SK-N-SH treated with all-trans-retinoic acid at 6 μM for 48 hours (cell line): ENCODE measurements around the gene FSIP1.

ENCODE experiments used
- ATAC-seq: fragments of 200-7000 bp; cut with Tn5 transposase; 3 replicates; pipeline ENCODE4 v1.9.1; 2020; ENCODE audit warnings: mild to moderate bottlenecking, moderate library complexity
- ARNTL ChIP-seq: fragments of 450-650 bp; formaldehyde crosslinking; IDR thresholded peaks from 2 replicates; pipeline ENCODE4 v1.5.0; 2020; ENCODE audit warnings: low read depth, mild to moderate bottlenecking, moderate library complexity, borderline replicate concordance
- BACH2 ChIP-seq: fragments of 250-450 bp; sonication (Bioruptor Pico); IDR thresholded peaks from 2 replicates; pipeline ENCODE4 v1.9.0; 2021; ENCODE audit warnings: mild to moderate bottlenecking, borderline replicate concordance
- CREB5 ChIP-seq: fragments of 250-450 bp; sonication (Bioruptor Pico); IDR thresholded peaks from 2 replicates; pipeline ENCODE4 v1.5.1; 2020; ENCODE audit warnings: low read depth, mild to moderate bottlenecking, moderate library complexity
- CSDC2 ChIP-seq: fragments of 250-450 bp; sonication (Bioruptor Pico); IDR thresholded peaks from 2 replicates; pipeline ENCODE4 v1.5.0; 2020; ENCODE audit warnings: mild to moderate bottlenecking, moderate library complexity
- CSRNP3 ChIP-seq: fragments of 250-450 bp; sonication (Bioruptor Pico); IDR thresholded peaks from 2 replicates; pipeline ENCODE4 v1.5.1; 2021; ENCODE audit warnings: mild to moderate bottlenecking, moderate library complexity
- ESRRG ChIP-seq: fragments of 250-450 bp; sonication (Bioruptor Pico); IDR thresholded peaks from 2 replicates; pipeline ENCODE4 v1.6.1; 2021; ENCODE audit warnings: mild to moderate bottlenecking
- GLIS3 ChIP-seq: fragments of 250-450 bp; sonication (Bioruptor Pico); IDR thresholded peaks from 2 replicates; pipeline ENCODE4 v1.5.0; 2020; ENCODE audit warnings: mild to moderate bottlenecking, moderate library complexity
- ISL1 ChIP-seq: fragments of 250-450 bp; sonication (Bioruptor Pico); IDR thresholded peaks from 2 replicates; pipeline ENCODE4 v2.1.2; 2022; ENCODE audit warnings: mild to moderate bottlenecking, moderate library complexity
- OSR1 ChIP-seq: fragments of 250-450 bp; sonication (Bioruptor Pico); IDR thresholded peaks from 2 replicates; pipeline ENCODE4 v1.8.0; 2022; ENCODE audit warnings: moderate library complexity, mild to moderate bottlenecking, inconsistent platforms
- PATZ1 ChIP-seq: fragments of 250-450 bp; sonication (Bioruptor Pico); IDR thresholded peaks from 2 replicates; pipeline ENCODE4 v1.8.0; 2020; ENCODE audit warnings: mild to moderate bottlenecking, moderate library complexity, borderline replicate concordance
- POU6F1 ChIP-seq: fragments of 250-450 bp; sonication (Bioruptor Pico); IDR thresholded peaks from 2 replicates; pipeline ENCODE4 v1.8.0; 2021; ENCODE audit warnings: low read depth, mild to moderate bottlenecking, moderate library complexity, borderline replicate concordance
- RARB ChIP-seq: fragments of 250-450 bp; sonication (Bioruptor Pico); IDR thresholded peaks from 2 replicates; pipeline ENCODE4 v1.8.0; 2021; ENCODE audit warnings: mild to moderate bottlenecking, moderate library complexity
- SNAI2 ChIP-seq: fragments of 250-450 bp; sonication (Bioruptor Pico); IDR thresholded peaks from 2 replicates; pipeline ENCODE4 v1.5.0; 2020; ENCODE audit warnings: mild to moderate bottlenecking, moderate library complexity
- TCF4 ChIP-seq: fragments of 250-450 bp; sonication (Bioruptor Pico); IDR thresholded peaks from 2 replicates; pipeline ENCODE4 v1.8.0; 2021; ENCODE audit warnings: mild to moderate bottlenecking, moderate library complexity, borderline replicate concordance
- TOX ChIP-seq: fragments of 250-450 bp; sonication (Bioruptor Pico); IDR thresholded peaks from 2 replicates; pipeline ENCODE4 v1.8.0; 2021; ENCODE audit warnings: mild to moderate bottlenecking, moderate library complexity, borderline replicate concordance
- TSHZ2 ChIP-seq: fragments of 250-450 bp; sonication (Bioruptor Pico); IDR thresholded peaks from 2 replicates; pipeline ENCODE4 v1.5.0; 2020; ENCODE audit warnings: mild to moderate bottlenecking, moderate library complexity
- ZC3H10 ChIP-seq: fragments of 250-450 bp; sonication (Bioruptor Pico); IDR thresholded peaks from 2 replicates; pipeline ENCODE4 v1.5.1; 2021; ENCODE audit warnings: mild to moderate bottlenecking, moderate library complexity
- ZFP3 ChIP-seq: fragments of 250-450 bp; sonication (Bioruptor Pico); IDR thresholded peaks from 2 replicates; pipeline ENCODE4 v1.5.0; 2020; ENCODE audit warnings: mild to moderate bottlenecking, moderate library complexity
- ZFP30 ChIP-seq: fragments of 450-650 bp; formaldehyde crosslinking; IDR thresholded peaks from 2 replicates; pipeline ENCODE4 v1.5.0; 2022; ENCODE audit warnings: mild to moderate bottlenecking, moderate library complexity
- ZNF565 ChIP-seq: fragments of 450-650 bp; formaldehyde crosslinking; conservative IDR thresholded peaks from 2 replicates; pipeline ENCODE4 v1.5.0; 2020; ENCODE audit warnings: low read depth, mild to moderate bottlenecking, moderate library complexity
- ZNF70 ChIP-seq: fragments of 450-650 bp; formaldehyde crosslinking; IDR thresholded peaks from 2 replicates; pipeline ENCODE4 v1.5.0; 2020; ENCODE audit warnings: mild to moderate bottlenecking, moderate library complexity
- ZNF8 ChIP-seq: fragments of 450-650 bp; formaldehyde crosslinking; IDR thresholded peaks from 2 replicates; pipeline ENCODE4 v1.5.0; 2020; ENCODE audit warnings: mild to moderate bottlenecking, moderate library complexity

The FSIP1 gene

GRCh38 chr15:39654304-39654703 is 128.3 kb downstream of the FSIP1 start:
- no peak for ATAC-seq

GRCh38 chr15:39651881-39652280 is 130.8 kb downstream of the FSIP1 start:
- ATAC-seq: no peak
- no peak for TF ChIP-seq ZFP30 (CRISPR knock-in tag)
- no peak for TF ChIP-seq TOX (CRISPR knock-in tag)
- no peak for TF ChIP-seq PATZ1 (CRISPR knock-in tag)
- TF ChIP-seq RARB (CRISPR knock-in tag): no peak
- TF ChIP-seq ZC3H10: no peak
- TF ChIP-seq ZNF70 (CRISPR knock-in tag): no peak
- no peak for TF ChIP-seq ZNF8 (CRISPR knock-in tag)
- no peak for TF ChIP-seq GLIS3
- TF ChIP-seq TCF4 (CRISPR knock-in tag): no peak
- no peak for TF ChIP-seq ISL1 (CRISPR knock-in tag)
- TF ChIP-seq BACH2: no peak
- no peak for TF ChIP-seq ESRRG
- no peak for TF ChIP-seq TSHZ2 (CRISPR knock-in tag)
- no peak for TF ChIP-seq ZNF565 (CRISPR knock-in tag)
- TF ChIP-seq ARNTL (CRISPR knock-in tag): no peak
- no peak for TF ChIP-seq SNAI2
- no peak for TF ChIP-seq CREB5 (CRISPR knock-in tag)
- no peak for TF ChIP-seq CSRNP3 (CRISPR knock-in tag)

More at GRCh38 chr15:39654304-39654703, 128.3 kb downstream of the FSIP1 start:
- TF ChIP-seq ZC3H10 (no peak), CSDC2 (CRISPR knock-in tag) (no peak), ZFP30 (CRISPR knock-in tag) (no peak), TSHZ2 (CRISPR knock-in tag) (no peak), RARB (CRISPR knock-in tag) (no peak), TCF4 (CRISPR knock-in tag) (no peak)

- no peak for ATAC-seq
- TF ChIP-seq ESRRG (no peak), POU6F1 (CRISPR knock-in tag) (no peak), ZFP30 (CRISPR knock-in tag) (no peak), ZFP3 (no peak), ZNF70 (CRISPR knock-in tag) (no peak), TSHZ2 (CRISPR knock-in tag) (no peak), SNAI2 (no peak), ARNTL (CRISPR knock-in tag) (no peak), OSR1 (CRISPR knock-in tag) (no peak), ZC3H10 (no peak), GLIS3 (no peak), BACH2 (no peak)
These were observed 131.3 kb downstream of the FSIP1 start for GRCh38 chr15:39651295-39651694.
